GM12892 (cell line): ENCODE results near the gene FGFRL1.

Experiments used
- POLR2A ChIP-seq: IDR thresholded peaks from 2 replicates; pipeline ENCODE4 v1.6.1; 2011; ENCODE audit warnings: low read depth, low read length, control low read depth
- POLR2AphosphoS5 ChIP-seq: IDR thresholded peaks from 2 replicates; pipeline ENCODE4 v1.6.1; 2011; ENCODE audit warnings: low read depth, low read length, control low read depth

GRCh38 chr4:1032861-1033260 lies 21.4 kb downstream of the FGFRL1 start:
- TF ChIP-seq POLR2AphosphoS5: no peak
- TF ChIP-seq POLR2A: no peak
